T-helper 17 cell (primary cell): Measurements from ENCODE around the gene GSDMA. TPM values are rescaled to one million over a fixed set of nuclear protein-coding genes. Genes with fewer than 3 reads are reported as not detected.
"Not testable (repeated sequence)": the region's sequence is repeated elsewhere in the genome, so short reads cannot be mapped to it uniquely, and the experiment has no call there.

Experiments
- ATAC-seq: fragments of 150-1000 bp; cut with Tn5 transposase; 2 replicates; pipeline ENCODE4 v1.10.0; 2021; ENCODE audit warnings: mild to moderate bottlenecking, moderate library complexity
- DNase-seq, 3 donors: peaks; one replicate each; pipeline versions ENCODE4 v3.0.0 to v3.0.0-alpha.2; 2020 to 2021
- H3K9me3 ChIP-seq: one replicate; pipeline ENCODE4 v1.7.0; 2013; ENCODE audit warnings: low read length, mild to moderate bottlenecking; ENCODE audit not compliant: control insufficient read depth, poor library complexity, severe bottlenecking
- H3K27ac Mint-ChIP-seq: one replicate; pipeline ENCODE4 v1.8.0; 2022; ENCODE audit warnings: mild to moderate bottlenecking, moderate library complexity, mixed read lengths
- H3K27me3 Mint-ChIP-seq: one replicate; pipeline ENCODE4 v1.8.0; 2022; ENCODE audit warnings: mixed read lengths
- H3K36me3 Mint-ChIP-seq: one replicate; pipeline ENCODE4 v1.8.0; 2022; ENCODE audit warnings: low read depth, mixed read lengths
- H3K4me1 Mint-ChIP-seq: one replicate; pipeline ENCODE4 v1.8.0; 2022; ENCODE audit warnings: mild to moderate bottlenecking, mixed read lengths
- H3K4me3 Mint-ChIP-seq: one replicate; pipeline ENCODE4 v1.8.0; 2022; ENCODE audit warnings: mild to moderate bottlenecking, moderate library complexity, mixed read lengths
- total RNA-seq, 4 donors: library from RNA in 2 of 4; stranded (reverse) in 2 of 4; gene quantifications; one replicate each; pipeline ENCODE4 v1.2.3 and lab custom pipeline; 2022 to 2026

Gene GSDMA
- total RNA-seq, 2 donors from 2014 or later = 0.26 TPM; not detected in 1

GRCh38 chr17:40001335-40001734 is 38.5 kb downstream of the GSDMA start:
- DNase-seq, ATAC-seq, H3K27ac Mint-ChIP-seq, H3K36me3 Mint-ChIP-seq, H3K27me3 Mint-ChIP-seq, H3K9me3 ChIP-seq, H3K4me1 Mint-ChIP-seq, H3K4me3 Mint-ChIP-seq: not testable (repeated sequence)

GRCh38 chr17:40004072-40004471 is 41.3 kb downstream of the GSDMA start:
- Mint-ChIP-seq H3K36me3 (no peaks in the 10 kb centered on the region), H3K27me3 (no peaks in the 10 kb centered on the region), H3K27ac (no peak overlapping the region), H3K4me1 (peaks cover 2% of the 10 kb centered on the region), H3K4me3 (no peak overlapping the region)
- ATAC-seq (no peak), DNase-seq (no peak)
- H3K9me3 ChIP-seq = no peaks in the 10 kb centered on the region

GRCh38 chr17:40004712-40005111 is 41.9 kb downstream of the GSDMA start:
- DNase-seq (no peak), ATAC-seq (no peak)

GRCh38 chr17:40005520-40005919 is 42.7 kb downstream of the GSDMA start:
- DNase-seq (no peak), ATAC-seq (no peak)
- Mint-ChIP-seq H3K36me3 (no peaks in the 10 kb centered on the region), H3K4me1 (no peaks in the 10 kb centered on the region), H3K27me3 (no peaks in the 10 kb centered on the region), H3K4me3 (no peak overlapping the region), H3K27ac (no peak overlapping the region)
- no peaks in the 10 kb centered on the region for H3K9me3 ChIP-seq

More at GRCh38 chr17:40004712-40005111, 41.9 kb downstream of the GSDMA start:
- no peaks in the 10 kb centered on the region for H3K36me3 Mint-ChIP-seq
- H3K27ac Mint-ChIP-seq = no peak overlapping the region
- H3K27me3 Mint-ChIP-seq = no peaks in the 10 kb centered on the region
- no peaks in the 10 kb centered on the region for H3K9me3 ChIP-seq
- H3K4me3 Mint-ChIP-seq = no peak overlapping the region
- H3K4me1 Mint-ChIP-seq = no peaks in the 10 kb centered on the region

- not testable (repeated sequence) for H3K27me3 Mint-ChIP-seq, H3K27ac Mint-ChIP-seq, H3K4me3 Mint-ChIP-seq, H3K36me3 Mint-ChIP-seq, H3K4me1 Mint-ChIP-seq, ATAC-seq, DNase-seq, H3K9me3 ChIP-seq
These were observed 48.2 kb downstream of the GSDMA start for GRCh38 chr17:40010946-40011500.

GRCh38 chr17:40012017-40012647 is 49.3 kb downstream of the GSDMA start:
- H3K27me3 Mint-ChIP-seq, H3K4me1 Mint-ChIP-seq, H3K4me3 Mint-ChIP-seq, DNase-seq, ATAC-seq, H3K9me3 ChIP-seq, H3K27ac Mint-ChIP-seq, H3K36me3 Mint-ChIP-seq: not testable (repeated sequence)

- H3K4me3 Mint-ChIP-seq = no peak overlapping the region
- no peaks in the 10 kb centered on the region for H3K9me3 ChIP-seq
- peaks cover 5% of the 10 kb centered on the region for H3K4me1 Mint-ChIP-seq
- peaks cover 4% of the 10 kb centered on the region for H3K36me3 Mint-ChIP-seq
- H3K27ac Mint-ChIP-seq = no peak overlapping the region
- H3K27me3 Mint-ChIP-seq = no peaks in the 10 kb centered on the region
- ATAC-seq (no peak), DNase-seq (no peak)
These were observed 51.7 kb downstream of the GSDMA start for GRCh38 chr17:40014375-40014980.

GRCh38 chr17:40015005-40015997 is 52.5 kb downstream of the GSDMA start, which contains the start of gene CSF3:
Gene CSF3, plus strand, starts transcription at chr17:40015440. Its CDS starts 35 bp downstream, at chr17:40015475.
- DNase-seq = no peak
- H3K9me3 ChIP-seq = no peaks in the 10 kb centered on the region
- no peak within 1 kb of the TSS for H3K4me3 Mint-ChIP-seq
- no peaks in the 10 kb centered on the region for H3K27me3 Mint-ChIP-seq
- peaks cover 4% of the 10 kb centered on the region for H3K36me3 Mint-ChIP-seq
- no peak within 1 kb of the TSS for H3K27ac Mint-ChIP-seq
- ATAC-seq = no peak
- peaks cover 5% of the 10 kb centered on the region for H3K4me1 Mint-ChIP-seq

- Mint-ChIP-seq H3K27ac (no peak overlapping the region), H3K4me1 (peaks cover 9% of the 10 kb centered on the region), H3K36me3 (peaks cover 5% of the 10 kb centered on the region), H3K4me3 (no peak overlapping the region), H3K27me3 (no peaks in the 10 kb centered on the region)
- no peaks in the 10 kb centered on the region for H3K9me3 ChIP-seq
- ATAC-seq = no peak
- DNase-seq = no peak
These were observed 53.5 kb downstream of the GSDMA start for GRCh38 chr17:40015998-40016985.

GRCh38 chr17:40017422-40018080 is 54.7 kb downstream of the GSDMA start:
- no peaks in the 10 kb centered on the region for H3K9me3 ChIP-seq
- Mint-ChIP-seq H3K27me3 (no peaks in the 10 kb centered on the region), H3K4me3 (no peak overlapping the region), H3K36me3 (peaks cover 7% of the 10 kb centered on the region), H3K4me1 (peaks cover 11% of the 10 kb centered on the region), H3K27ac (no peak overlapping the region)
- DNase-seq (no peak), ATAC-seq (no peak)

GRCh38 chr17:40018211-40019121 is 55.7 kb downstream of the GSDMA start:
- H3K9me3 ChIP-seq = no peaks in the 10 kb centered on the region
- Mint-ChIP-seq H3K27ac (no peak overlapping the region), H3K36me3 (peaks cover 7% of the 10 kb centered on the region), H3K4me1 (peaks cover 11% of the 10 kb centered on the region), H3K27me3 (no peaks in the 10 kb centered on the region), H3K4me3 (no peak overlapping the region)
- no peak for DNase-seq
- no peak for ATAC-seq
